Heart left ventricle (tissue), 16 donors: ENCODE results near the gene FNDC5. TPM values are rescaled to one million over a fixed set of nuclear protein-coding genes. Genes with fewer than 3 reads are reported as not detected.

Experiments used
- ATAC-seq, 4 donors: fragments of 200-7000 bp; cut with Tn5 transposase; one replicate each; pipeline ENCODE4 v1.9.1; 2020 to 2022; ENCODE audit warnings: moderate library complexity in 4 of 4, mild to moderate bottlenecking in 3 of 4, moderate number of reproducible peaks in 1 of 4
- DNase-seq, 5 donors: peaks; one replicate each; pipeline ENCODE4 v3.0.0-alpha.2; 2020
- H3K27ac ChIP-seq, 12 donors: fragments of 200-600 bp; sonication (generic) in 4 of 12; one replicate each; pipeline versions ENCODE4 v1.5.0 to v1.8.0; 2016 to 2022; ENCODE audit warnings: mild to moderate bottlenecking in 2 of 12
- H3K27me3 ChIP-seq, 9 donors: fragments of 200-600 bp; sonication (generic) in 2 of 9; one replicate each; pipeline versions ENCODE4 v1.5.1 to v1.8.0; 2016 to 2022; ENCODE audit warnings: mild to moderate bottlenecking in 3 of 9
- H3K36me3 ChIP-seq, 9 donors: fragments of 200-600 bp; sonication (generic) in 2 of 9; one replicate each; pipeline versions ENCODE4 v1.5.0 to v1.8.0; 2018 to 2022; ENCODE audit warnings: mild to moderate bottlenecking in 2 of 9
- H3K4me1 ChIP-seq, 12 donors: fragments of 200-600 bp; sonication (generic) in 4 of 12; one replicate each; pipeline versions ENCODE4 v1.5.0 to v1.8.0; 2016 to 2022; ENCODE audit warnings: mild to moderate bottlenecking in 3 of 12
- H3K4me3 ChIP-seq, 12 donors: fragments of 200-600 bp; sonication (generic) in 4 of 12; one replicate each; pipeline versions ENCODE4 v1.5.0 to v1.8.0; 2017 to 2022; ENCODE audit warnings: mild to moderate bottlenecking in 9 of 12, moderate library complexity in 4 of 12
- H3K9me3 ChIP-seq, 12 donors: fragments of 200-600 bp; sonication (generic) in 4 of 12; one replicate each; pipeline versions ENCODE4 v1.5.0 to v1.8.0; 2016 to 2022; ENCODE audit warnings: mild to moderate bottlenecking in 1 of 12
- POLR2A ChIP-seq, 2 donors: fragments of 450-650 bp; IDR thresholded peaks; one replicate each; pipeline ENCODE4 v1.6.1; 2017; ENCODE audit warnings: antibody characterized with exemption in 2 of 2, mild to moderate bottlenecking in 2 of 2, moderate library complexity in 2 of 2
- WGBS, 4 donors: extraction: QIAGEN DNeasy Blood & Tissue Kit in 2 of 4; methylation state at CpG; one replicate each; pipeline versions ENCODE4 v1.1.5 to v1.1.7; 2013 to 2018; 5-methylcytosine and 5-hydroxymethylcytosine counted together
- intact Hi-C, 10 donors: fragments of 100-400 bp; cut with DNase I; formaldehyde crosslinking; loops; one replicate each; pipeline versions ENCODE4 v1.11.1 to v1.14.2; 2022
- polyA plus RNA-seq, 2 donors: library from polyadenylated mRNA; stranded (reverse); fragments of 200-250 nt; gene quantifications; one replicate each; pipeline ENCODE4 v1.2.3, GENCODE V29; 2013
- total RNA-seq, 9 donors: library from RNA; depleted of rRNA in 2 of 9; stranded (reverse); fragments of >200 nt in 2 of 9; fragmentation: NEBNext Ultra II Directional in 3 of 9; extraction: Animal tissue kit (Norgen Biotek cat#: 25700) in 3 of 9; gene quantifications; one replicate each; pipeline versions ENCODE4 v1.1.0 to v1.2.4, GENCODE V29; 2016 to 2023
- TF ChIP-seq, protein P1 (sequence below), 12 donors: fragments of 200-600 bp; sonication (generic) in 4 of 12; IDR thresholded peaks; one replicate each; pipeline versions ENCODE4 v1.5.0 to v1.8.0; 2018 to 2022; ENCODE audit warnings: antibody characterized with exemption in 12 of 12, mild to moderate bottlenecking in 5 of 12
- donor health status: ischemic (EF 13 %, LVEDD 7.1; RV severe dilation, severe dysfunction).
- donor health status: healthy with polysubstance abuse.
- donor health status: DM: no; HTN: yes; CAD: no.
- donor health status: DM: no; HTN: no; CAD: no.
- donor health status: ischemic (EF 25% LVEDD 6.9; RV normal size, moderate dysfunction).
- donor health status: ischemic (EF 25% LVEDD 5.7; RV mildly dilated, moderate dysfunction).
- donor health status: healthy.
- donor health status: DM: yes; HTN: yes; CAD: no.
- donor health status: ischemic (EF 35%, LVEDD 5.7; RV mildly dilated, moderate dysfunction).
- donor health status: nonischemic (EF 11% LVEDD 7.7; RV severe dilation, severe dysfunction).
- donor health status: DM: yes; HTN: yes; CAD: no.
- donor health status: PGD.
- donor health status: ischemic (EF 29% LVEDD 5.4; RV normal size, mild dysfunction).
- donor health status: nonischemic (EF 23%, LVEDD 6.1; RV moderate dilation, normal function).

Gene FNDC5
- total and polyA plus RNA-seq, 11 donors: 18.2 to 134 (median 59.7) TPM

DNA sequence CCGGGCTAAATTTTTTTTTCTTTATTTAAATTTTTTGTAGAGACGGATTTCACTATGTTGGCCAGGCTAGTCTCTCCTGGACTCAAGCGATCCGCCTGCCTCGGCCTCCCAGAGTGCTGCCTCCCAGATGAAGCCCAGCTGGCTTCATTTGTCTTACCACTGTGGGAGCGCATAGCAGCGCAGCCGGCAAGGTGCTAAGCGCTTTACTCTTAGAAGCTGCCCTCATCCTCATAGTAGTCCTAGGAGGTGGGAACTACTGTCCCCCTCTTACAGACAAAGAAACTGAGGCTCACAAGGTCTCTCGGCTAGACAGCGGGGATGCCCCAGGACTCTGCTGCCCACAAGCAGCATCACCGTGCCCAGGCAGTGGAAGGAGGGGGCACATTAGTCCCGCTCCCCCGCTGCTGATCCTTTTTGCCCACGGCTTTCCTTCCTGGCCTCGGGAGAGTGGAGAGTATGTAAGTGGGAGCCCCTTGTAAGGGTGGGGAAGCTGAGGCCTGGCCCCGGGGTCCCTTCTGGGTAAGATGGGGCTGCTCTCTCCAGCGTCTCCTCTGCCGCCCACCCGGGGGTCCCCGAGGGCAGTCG is 29.8 kb upstream of the FNDC5 start:
- H3K4me3 ChIP-seq: peak overlapping the region; percentile 34 to 76 (median 62)
- H3K27me3 ChIP-seq: peaks cover 0 to 33% (median 0%) of the 10 kb centered on the region in 9 donors
- DNase-seq (no peak), ATAC-seq (peak in 1 of 4 donors; percentile 29)
- intact Hi-C loops: loop anchor here in 1 of 10 donors (5.0 kb wide), 1 partner anchor 1762 kb away; no protein-coding TSS in a partner anchor
- WGBS, 4 donors: 22 to 53% (median 25%) methylated on average over 10 to 22 of the region's 22 CpGs
- H3K9me3 ChIP-seq: no peaks in the 10 kb centered on the region
- H3K4me1 ChIP-seq: peaks cover 0 to 14% (median 7%) of the 10 kb centered on the region in 12 donors
- H3K27ac ChIP-seq: peak overlapping the region in 2 of 12 donors; percentile 2 to 13
- TF ChIP-seq POLR2A (IDR thresholded peaks at IDR 0.05): no peak
- TF ChIP-seq, protein P1, sequence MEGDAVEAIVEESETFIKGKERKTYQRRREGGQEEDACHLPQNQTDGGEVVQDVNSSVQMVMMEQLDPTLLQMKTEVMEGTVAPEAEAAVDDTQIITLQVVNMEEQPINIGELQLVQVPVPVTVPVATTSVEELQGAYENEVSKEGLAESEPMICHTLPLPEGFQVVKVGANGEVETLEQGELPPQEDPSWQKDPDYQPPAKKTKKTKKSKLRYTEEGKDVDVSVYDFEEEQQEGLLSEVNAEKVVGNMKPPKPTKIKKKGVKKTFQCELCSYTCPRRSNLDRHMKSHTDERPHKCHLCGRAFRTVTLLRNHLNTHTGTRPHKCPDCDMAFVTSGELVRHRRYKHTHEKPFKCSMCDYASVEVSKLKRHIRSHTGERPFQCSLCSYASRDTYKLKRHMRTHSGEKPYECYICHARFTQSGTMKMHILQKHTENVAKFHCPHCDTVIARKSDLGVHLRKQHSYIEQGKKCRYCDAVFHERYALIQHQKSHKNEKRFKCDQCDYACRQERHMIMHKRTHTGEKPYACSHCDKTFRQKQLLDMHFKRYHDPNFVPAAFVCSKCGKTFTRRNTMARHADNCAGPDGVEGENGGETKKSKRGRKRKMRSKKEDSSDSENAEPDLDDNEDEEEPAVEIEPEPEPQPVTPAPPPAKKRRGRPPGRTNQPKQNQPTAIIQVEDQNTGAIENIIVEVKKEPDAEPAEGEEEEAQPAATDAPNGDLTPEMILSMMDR (IDR thresholded peaks at IDR 0.05): no peak
- no peaks in the 10 kb centered on the region for H3K36me3 ChIP-seq

DNA sequence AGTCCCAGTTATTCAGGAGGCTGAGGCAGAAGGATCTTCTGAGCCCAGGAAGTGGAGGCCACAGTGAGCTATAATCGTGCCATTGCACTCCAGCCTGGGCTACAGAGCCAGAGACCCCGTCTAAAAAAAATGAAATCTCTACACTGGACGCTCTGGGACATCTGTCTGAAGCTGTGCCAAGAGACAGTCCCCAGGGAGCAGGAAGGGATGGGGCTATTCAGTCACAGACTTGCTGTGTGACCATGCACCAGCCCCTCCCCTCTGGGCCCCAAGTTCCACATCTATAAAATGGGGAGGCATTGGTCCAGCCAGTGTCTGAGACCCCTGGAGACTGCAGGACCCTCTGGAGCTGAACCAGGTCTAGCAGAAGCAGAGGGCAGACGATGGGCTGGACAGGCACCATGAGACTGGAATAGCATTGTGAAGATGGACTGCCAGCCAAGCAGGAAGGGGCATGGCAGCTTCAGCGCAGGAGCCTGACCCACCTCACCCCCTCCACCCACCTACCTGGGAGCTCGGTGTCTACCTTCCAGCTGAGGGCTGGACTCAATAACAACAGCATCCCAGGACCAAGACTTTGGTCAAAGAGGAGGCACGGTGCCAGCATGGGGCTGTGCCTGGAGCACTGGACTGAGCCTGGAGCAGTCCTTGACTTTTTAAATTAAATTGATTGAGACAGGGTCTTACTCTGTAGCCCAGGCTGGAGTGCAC is 29.0 kb upstream of the FNDC5 start:
- 58 to 75% (median 71%) methylated on average over 5 to 7 of the region's 7 CpGs for WGBS, 4 donors
- Histone ChIP-seq H3K4me1 (peaks cover 0 to 14% (median 7%) of the 10 kb centered on the region in 12 donors), H3K27ac (no peak overlapping the region), H3K36me3 (no peaks in the 10 kb centered on the region), H3K27me3 (peaks cover 0 to 33% (median 0%) of the 10 kb centered on the region in 9 donors), H3K9me3 (no peaks in the 10 kb centered on the region), H3K4me3 (no peak overlapping the region)
- no peak for TF ChIP-seq POLR2A (IDR thresholded peaks at IDR 0.05)
- TF ChIP-seq, protein P1 (IDR thresholded peaks at IDR 0.05): no peak
- DNase-seq (peak in 1 of 5 donors; percentile 58), ATAC-seq (no peak)
- intact Hi-C loops: loop anchor here in 1 of 10 donors (5.0 kb wide), 1 partner anchor 1763 kb away; no protein-coding TSS in a partner anchor

DNA sequence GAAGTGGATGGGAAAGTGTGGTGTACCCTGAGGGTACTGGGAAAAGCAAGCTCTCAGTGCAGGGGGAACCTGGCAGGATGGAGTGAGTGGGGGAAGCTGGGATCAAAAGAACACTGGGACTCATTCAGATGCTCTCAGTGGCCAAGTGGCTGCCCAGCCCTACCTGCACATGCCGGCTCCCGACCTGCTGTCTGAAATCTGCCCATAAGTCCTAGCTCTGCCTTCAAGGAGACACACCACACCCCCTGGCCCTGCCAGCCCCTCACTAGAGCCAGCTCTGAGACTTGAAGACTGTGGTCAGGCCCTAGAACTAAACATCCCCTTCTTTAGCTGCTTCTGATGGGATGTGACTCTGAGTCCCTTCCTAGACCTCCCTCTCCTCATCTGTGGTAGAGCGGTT is 28.2 kb upstream of the FNDC5 start:
- Histone ChIP-seq H3K9me3 (no peaks in the 10 kb centered on the region), H3K27ac (no peak overlapping the region), H3K27me3 (peaks cover 0 to 36% (median 0%) of the 10 kb centered on the region in 9 donors), H3K4me3 (no peak overlapping the region), H3K4me1 (peaks cover 0 to 15% (median 8%) of the 10 kb centered on the region in 12 donors), H3K36me3 (no peaks in the 10 kb centered on the region)
- intact Hi-C loops: no loop called here
- no peak for DNase-seq
- no peak for TF ChIP-seq POLR2A (IDR thresholded peaks at IDR 0.05)
- TF ChIP-seq, protein P1 (IDR thresholded peaks at IDR 0.05): no peak
- no peak for ATAC-seq
- 90 to 97% (median 94%) methylated on average over 3 of the region's 3 CpGs for WGBS, 4 donors

DNA sequence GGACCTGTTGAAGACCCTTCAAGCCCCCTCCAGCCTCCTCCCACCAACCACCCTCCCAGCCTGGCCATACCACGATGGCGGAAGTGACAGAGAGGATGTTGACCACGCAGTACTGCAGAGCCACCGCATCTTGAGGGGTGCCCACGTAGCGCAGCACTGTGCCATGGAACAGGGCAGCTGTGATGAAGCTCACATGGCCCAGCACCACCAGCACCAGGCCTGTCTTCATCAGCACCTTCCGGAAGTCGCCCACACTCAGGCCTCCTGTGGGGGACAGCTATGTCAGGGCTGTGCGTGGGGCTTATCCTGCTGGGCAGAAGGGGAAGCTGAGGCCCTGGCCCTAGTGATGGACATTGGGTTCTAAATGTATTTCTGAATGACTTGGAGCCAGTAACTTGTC is 27.3 kb upstream of the FNDC5 start:
- TF ChIP-seq, protein P1 (IDR thresholded peaks at IDR 0.05): no peak
- TF ChIP-seq POLR2A (IDR thresholded peaks at IDR 0.05): no peak
- no peak for DNase-seq
- Histone ChIP-seq H3K27me3 (peaks cover 0 to 46% (median 6%) of the 10 kb centered on the region in 9 donors), H3K27ac (no peak overlapping the region), H3K9me3 (no peaks in the 10 kb centered on the region), H3K4me1 (peaks cover 0 to 24% (median 12%) of the 10 kb centered on the region in 12 donors), H3K4me3 (no peak overlapping the region), H3K36me3 (no peaks in the 10 kb centered on the region)
- 92 to 98% (median 94%) methylated on average over 7 to 9 of the region's 9 CpGs for WGBS, 4 donors
- no peak for ATAC-seq
- intact Hi-C loops: no loop called here
